Renal cortex interstitium (tissue), 15 donors: Measurements from ENCODE around the gene GRK4. TPM values are rescaled to one million over a fixed set of nuclear protein-coding genes. Genes with fewer than 3 reads are reported as not detected.
"Not testable (repeated sequence)": the region's sequence is repeated elsewhere in the genome, so short reads cannot be mapped to it uniquely, and the experiment has no call there.

ENCODE experiments used
- DNase-seq, 11 donors: peaks; one replicate each; pipeline ENCODE4 v3.0.0-alpha.2; 2013; ENCODE audit warnings: low read depth in 9 of 11, low spot score in 4 of 11; ENCODE audit errors: extremely low read depth in 1 of 11
- long read RNA-seq, 16 experiments: transcript quantifications; one replicate each; lab custom pipeline, GENCODE V29; 2026
- polyA plus RNA-seq, 3 donors: library from polyadenylated mRNA; unstranded; fragments of 120-200 nt; gene quantifications; one replicate each; pipeline ENCODE4 v1.2.1, GENCODE V29; 2013; ENCODE audit not compliant: insufficient read length in 3 of 3

GRK4 gene
- polyA plus RNA-seq, result 10 to 100 TPM in 1 of 3 donors, 1 to 10 TPM in 2; 6.2 to 10.0 (median 8.0) TPM
- long read RNA-seq, donor 1, partial matches to known transcripts, result 0 of 2 reads
- long read RNA-seq, donor 1, other reads (novel, unspliced or antisense), result 0 of 2 reads
- long read RNA-seq, donor 2, partial matches to known transcripts, result 0 of 1 reads
- long read RNA-seq, donor 2, other reads (novel, unspliced or antisense), result 0 of 1 reads
- long read RNA-seq, donor 3, transcript GRK4-204 (2 exons, 2,136 nt), result major isoform, 5 of 5 reads
- long read RNA-seq, donor 3, partial matches to known transcripts, result 0 of 5 reads
- long read RNA-seq, donor 3, other reads (novel, unspliced or antisense), result 0 of 5 reads
- long read RNA-seq, donor 4, partial matches to known transcripts, result 0 of 1 reads
- long read RNA-seq, donor 4, other reads (novel, unspliced or antisense), result 0 of 1 reads
- long read RNA-seq, donor 5, result 0 reads
- long read RNA-seq, donor 6, transcript GRK4-204 (2 exons, 2,136 nt), result major isoform, 6 of 6 reads
- long read RNA-seq, donor 6, partial matches to known transcripts, result 0 of 6 reads
- long read RNA-seq, donor 6, other reads (novel, unspliced or antisense), result 0 of 6 reads
- long read RNA-seq, donor 7, partial matches to known transcripts, result 0 of 2 reads
- long read RNA-seq, donor 7, other reads (novel, unspliced or antisense), result 0 of 2 reads
- long read RNA-seq, donor 8, result 0 reads
- long read RNA-seq, donor 9, partial matches to known transcripts, result 0 of 3 reads
- long read RNA-seq, donor 9, other reads (novel, unspliced or antisense), result 0 of 3 reads
- long read RNA-seq, donor 10, partial matches to known transcripts, result 0 of 3 reads
- long read RNA-seq, donor 10, other reads (novel, unspliced or antisense), result 0 of 3 reads
- long read RNA-seq, donor 11, partial matches to known transcripts, result 0 of 1 reads
- long read RNA-seq, donor 11, other reads (novel, unspliced or antisense), result 0 of 1 reads
- long read RNA-seq, donor 12, result 0 reads
- long read RNA-seq, donor 13, result 0 reads
- long read RNA-seq, donor 14, result 0 reads
- long read RNA-seq, donor 15, partial matches to known transcripts, result 0 of 3 reads
- long read RNA-seq, donor 15, other reads (novel, unspliced or antisense), result 0 of 3 reads
- long read RNA-seq, donor 16, transcript GRK4-204 (2 exons, 2,136 nt), result major isoform, 7 of 7 reads
- long read RNA-seq, donor 16, partial matches to known transcripts, result 0 of 7 reads
- long read RNA-seq, donor 16, other reads (novel, unspliced or antisense), result 0 of 7 reads

- DNase-seq, result peak; percentile 91 to 97 (median 97)
Observed at GRCh38 chr4:2963175-2963965, at the start of gene GRK4, which contains the start of gene NOP14. TSS of gene GRK4 (plus strand) at chr4:2963571. CDS start at chr4:2964071, 500 bp downstream. TSS of gene NOP14 (minus strand) at chr4:2963406. CDS start at chr4:2963319, 87 bp downstream.

- DNase-seq, result no peak
Observed at GRCh38 chr4:2914256-2915126, 48.9 kb upstream of the GRK4 start.

- no peak for DNase-seq
Observed at GRCh38 chr4:2915789-2916188, 47.6 kb upstream of the GRK4 start.

- DNase-seq, result not testable (repeated sequence)
Observed at GRCh38 chr4:2916696-2917095, 46.7 kb upstream of the GRK4 start.

GRCh38 chr4:2918300-2918699 is 45.1 kb upstream of the GRK4 start:
- DNase-seq, result not testable (repeated sequence)

GRCh38 chr4:2918714-2919113 is 44.7 kb upstream of the GRK4 start:
- DNase-seq, result not testable (repeated sequence)

GRCh38 chr4:2922453-2923101 is 40.8 kb upstream of the GRK4 start:
- not testable (repeated sequence) for DNase-seq

- no peak for DNase-seq
Observed at GRCh38 chr4:2923141-2923551, 40.2 kb upstream of the GRK4 start.

GRCh38 chr4:2923668-2924173 is 39.6 kb upstream of the GRK4 start:
- DNase-seq, result no peak

- DNase-seq, result no peak
Observed at GRCh38 chr4:2924286-2924685, 39.1 kb upstream of the GRK4 start.

- no peak for DNase-seq
Observed at GRCh38 chr4:2924765-2925301, 38.5 kb upstream of the GRK4 start.

GRCh38 chr4:2925496-2925895 is 37.9 kb upstream of the GRK4 start:
- no peak for DNase-seq

GRCh38 chr4:2925931-2926860 is 37.2 kb upstream of the GRK4 start:
- no peak for DNase-seq

GRCh38 chr4:2927016-2927695 is 36.2 kb upstream of the GRK4 start:
- DNase-seq, result no peak

- DNase-seq, result no peak
Observed at GRCh38 chr4:2927696-2928075, 35.7 kb upstream of the GRK4 start.
